GM03348 (cell line): ENCODE measurements around the gene PACSIN3.

Source experiments
- DNase-seq: peaks from one replicate; pipeline ENCODE4 v3.0.0; 2012; ENCODE audit warnings: low spot score

Gene PACSIN3

DNA sequence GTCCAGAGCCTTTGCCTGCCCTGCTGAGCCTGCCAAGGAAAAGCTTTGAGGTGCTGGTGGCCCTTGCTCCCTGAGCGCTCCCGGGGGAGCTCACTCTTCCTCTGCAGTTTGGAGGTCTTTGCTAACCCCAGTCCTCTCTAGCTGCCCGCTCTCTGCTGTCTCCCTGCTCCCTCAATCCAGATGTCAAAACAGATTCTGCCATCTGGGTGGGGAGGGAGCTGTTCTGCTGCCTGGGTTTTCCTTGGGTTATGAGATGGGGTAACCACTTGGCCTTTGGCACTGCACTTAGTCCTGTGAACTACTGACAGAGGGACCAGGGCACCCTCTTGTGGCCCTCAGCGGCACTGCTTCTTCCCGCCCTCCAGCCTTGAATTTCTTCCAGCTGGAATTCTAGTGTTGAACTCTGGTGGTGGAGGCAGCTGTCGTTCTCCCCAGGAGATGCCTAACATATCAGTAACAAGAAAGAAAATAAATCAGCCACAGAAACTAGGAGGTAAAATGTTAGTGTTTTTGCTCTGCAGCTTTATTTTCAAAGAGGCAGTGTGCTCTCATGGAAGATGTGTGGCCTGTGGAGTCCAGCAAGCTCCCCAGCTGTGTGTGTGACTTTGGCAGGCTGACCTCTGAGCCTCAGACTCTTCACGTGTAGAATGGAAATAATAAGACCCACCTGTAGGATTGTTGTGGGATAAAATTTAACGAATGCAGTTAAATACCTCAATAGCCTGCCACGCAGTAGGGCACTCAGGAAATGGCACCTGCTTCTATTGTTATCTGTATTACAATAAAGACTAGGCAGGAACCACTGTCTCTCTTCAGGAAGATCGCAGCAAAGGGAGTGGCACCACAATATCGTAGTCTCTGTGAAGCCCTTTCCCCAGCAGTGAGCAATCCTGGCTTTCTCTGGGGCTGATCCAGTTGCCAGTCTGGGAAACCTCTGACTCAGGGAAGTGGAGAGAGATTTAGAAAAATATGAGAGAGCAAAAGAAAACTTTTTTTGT, 33.0 kb downstream of the PACSIN3 start:
- DNase-seq = peak; percentile 90

GRCh38 chr11:47152126-47152952, 33.9 kb downstream of the PACSIN3 start:
- DNase-seq = no peak

DNA sequence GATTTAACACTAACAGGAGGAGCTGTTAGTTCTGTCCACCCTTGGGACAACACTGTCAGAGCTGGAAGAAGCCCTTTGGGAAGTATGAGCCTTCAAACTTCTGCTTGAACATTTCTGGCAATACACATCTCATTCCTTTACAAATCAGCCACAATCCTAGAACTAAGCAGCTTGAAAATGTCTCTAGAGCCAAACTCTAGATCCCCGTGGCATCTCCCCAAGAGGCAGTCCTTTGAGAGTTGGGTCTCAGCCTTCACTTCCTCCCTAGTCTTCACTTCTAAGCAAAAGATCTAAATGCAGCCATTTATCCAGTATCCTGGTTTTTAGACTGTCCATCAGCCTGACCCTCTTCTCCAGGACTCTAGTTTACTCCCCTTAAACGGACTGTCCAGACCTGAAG, 36.5 kb downstream of the PACSIN3 start:
- no peak for DNase-seq

DNA sequence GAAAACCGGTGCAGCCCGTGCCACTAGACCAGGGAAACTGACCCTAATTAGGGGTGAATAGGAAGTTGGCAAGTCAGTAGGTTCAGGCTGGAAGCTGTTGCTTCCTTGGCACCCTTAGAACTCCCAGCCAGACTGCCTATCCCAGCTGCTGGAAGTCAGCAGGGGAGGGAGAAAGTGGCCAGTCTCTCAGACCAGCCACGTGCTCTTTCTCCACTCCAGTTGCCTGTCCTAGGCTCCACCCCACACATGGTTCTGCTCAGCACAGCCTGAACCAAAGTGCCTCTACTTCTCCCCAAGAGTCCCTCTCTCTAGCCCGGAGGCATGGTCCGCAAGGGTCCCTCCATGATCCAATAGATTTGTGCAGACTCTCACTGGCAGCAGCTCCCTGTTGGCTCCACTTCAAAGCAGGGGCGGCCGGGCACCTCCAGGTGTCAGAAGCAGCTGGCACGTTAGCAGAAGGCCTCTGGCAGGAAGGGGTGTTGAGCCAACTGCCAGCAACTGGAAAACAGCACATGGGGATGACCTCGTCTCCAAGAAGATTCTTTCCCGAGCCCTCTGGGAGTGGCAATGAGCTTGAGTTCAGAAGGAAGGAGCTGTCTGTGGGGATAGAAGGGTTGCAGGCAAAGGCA, 37.2 kb downstream of the PACSIN3 start:
- peak; percentile 62 for DNase-seq

- no peak for DNase-seq
Measured at GRCh38 chr11:47148270-47148669, 38.0 kb downstream of the PACSIN3 start.

GRCh38 chr11:47147681-47148080, 38.6 kb downstream of the PACSIN3 start:
- no peak for DNase-seq

DNA sequence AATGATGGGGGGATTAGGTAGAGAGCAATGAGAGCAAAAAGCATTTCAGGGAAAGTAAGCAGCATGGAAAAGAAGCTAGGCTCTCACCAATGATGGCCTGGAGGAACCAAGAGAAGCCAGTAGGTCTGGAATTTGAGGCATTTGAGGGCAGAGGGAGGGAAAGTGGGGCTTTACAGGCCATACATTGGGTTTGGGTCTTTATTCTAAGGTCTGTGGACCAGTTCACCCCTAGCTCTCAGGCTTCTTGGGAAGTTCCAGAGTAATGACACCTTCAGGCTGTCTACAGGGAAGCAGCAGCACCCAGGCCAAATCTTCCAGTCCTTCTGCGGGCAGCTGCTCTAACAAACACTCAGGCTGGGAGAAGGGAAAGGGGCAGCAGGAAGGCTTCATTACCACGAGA, 39.0 kb downstream of the PACSIN3 start:
- no peak for DNase-seq

- DNase-seq = no peak
Measured at GRCh38 chr11:47144541-47144940, 41.7 kb downstream of the PACSIN3 start.

DNA sequence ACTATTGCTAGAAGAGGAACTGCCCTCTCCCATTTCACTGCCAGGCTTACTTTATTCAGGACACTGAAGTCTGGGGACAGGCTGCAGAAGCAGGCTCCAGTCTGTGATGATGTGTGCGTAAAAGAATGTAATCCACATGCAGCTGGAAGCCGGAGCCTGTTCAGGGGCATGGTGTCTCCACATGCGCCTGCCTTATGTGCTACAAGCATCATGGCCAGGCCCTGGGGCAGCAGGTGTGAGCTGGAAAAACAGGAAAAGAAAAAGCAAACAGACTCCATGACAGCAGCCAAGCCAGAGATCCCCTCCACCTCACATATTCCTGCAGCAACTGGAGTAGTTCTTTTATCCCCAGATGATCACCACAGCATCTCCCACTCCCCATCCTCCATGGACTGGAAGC, 42.9 kb downstream of the PACSIN3 start:
- DNase-seq = peak; percentile 83

GRCh38 chr11:47139878-47140277, 46.4 kb downstream of the PACSIN3 start:
- no peak for DNase-seq

GRCh38 chr11:47137476-47137875, 48.8 kb downstream of the PACSIN3 start:
- DNase-seq = no peak

DNA sequence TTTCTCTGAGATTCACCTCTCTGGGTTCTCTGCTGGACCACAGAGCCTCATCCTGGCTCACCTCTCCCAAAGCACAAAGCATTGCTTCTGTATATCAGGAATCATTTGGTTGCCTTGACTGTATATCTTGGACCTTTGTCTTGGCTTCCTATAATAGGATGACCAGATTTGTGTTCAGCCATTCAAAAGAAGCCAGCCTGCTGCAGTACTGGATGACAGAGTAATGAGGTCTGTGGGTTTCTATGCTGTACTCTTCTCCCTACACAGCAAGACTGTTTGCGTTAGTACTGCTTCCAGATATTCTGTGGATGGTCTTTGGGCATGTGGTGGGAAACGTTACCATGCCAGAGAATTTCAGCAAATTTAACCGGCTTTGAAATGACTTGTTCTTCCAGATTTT, 49.3 kb downstream of the PACSIN3 start:
- DNase-seq = no peak

GRCh38 chr11:47136327-47136726, 49.9 kb downstream of the PACSIN3 start:
- DNase-seq = no peak

DNA sequence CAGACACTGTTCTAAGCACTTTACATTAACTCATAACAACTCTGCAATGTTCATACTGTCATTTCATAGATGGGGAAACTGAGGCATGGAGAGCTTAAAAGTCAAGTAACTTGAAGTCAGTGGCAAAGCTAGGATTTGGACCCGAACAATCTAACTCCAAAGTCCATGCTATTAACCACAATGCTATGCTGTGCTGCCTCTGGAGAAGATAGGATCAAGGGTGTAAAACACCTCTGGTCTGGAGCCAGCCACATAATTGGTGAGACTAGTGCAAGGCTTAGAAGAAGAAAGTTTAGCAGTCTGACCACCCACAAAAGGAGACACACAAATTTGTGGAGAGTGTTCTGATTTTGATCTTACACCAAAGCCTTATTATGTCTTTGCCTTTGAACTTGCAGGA, 53.3 kb downstream of the PACSIN3 start:
- DNase-seq = no peak

GRCh38 chr11:47132490-47132889, 53.7 kb downstream of the PACSIN3 start:
- DNase-seq = no peak

DNA sequence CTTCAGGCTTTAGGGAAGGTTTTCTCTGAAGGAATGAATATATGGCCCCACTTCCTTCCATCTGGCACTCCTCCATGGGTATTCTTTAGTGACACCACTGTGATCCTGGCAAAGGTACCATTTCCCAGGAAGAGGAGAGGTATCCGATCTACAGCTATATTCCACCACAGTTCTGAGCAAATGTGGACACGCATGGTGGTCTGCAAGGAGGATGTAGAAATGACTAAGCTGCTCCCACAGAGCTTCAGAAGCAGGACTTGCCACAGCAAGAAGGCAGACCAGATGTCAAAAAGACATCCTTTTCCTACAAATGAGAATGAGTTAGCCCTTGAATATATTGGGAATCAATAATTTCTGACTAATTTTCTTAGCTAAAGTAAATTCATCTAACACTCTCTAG, 55.1 kb downstream of the PACSIN3 start:
- DNase-seq = no peak

GRCh38 chr11:47130543-47130942, 55.7 kb downstream of the PACSIN3 start:
- no peak for DNase-seq
